Skeletal muscle tissue (tissue), 4 donors: ENCODE results near the gene C1QTNF9B. TPM values are rescaled to one million over a fixed set of nuclear protein-coding genes. Genes with fewer than 3 reads are reported as not detected.

Source experiments
- H3K27ac ChIP-seq: one replicate; pipeline ENCODE4 v1.7.0; 2013; ENCODE audit warnings: mild to moderate bottlenecking, low read depth, low read length, inconsistent platforms
- H3K27me3 ChIP-seq, 3 donors: one replicate each; pipeline ENCODE4 v1.7.0; 2013; ENCODE audit warnings: low read length in 3 of 3; ENCODE audit not compliant: control insufficient read depth in 3 of 3, insufficient read depth in 3 of 3
- H3K36me3 ChIP-seq, 3 donors: one replicate each; pipeline ENCODE4 v1.7.0; 2013; ENCODE audit warnings: low read length in 3 of 3; ENCODE audit not compliant: control insufficient read depth in 3 of 3, insufficient read depth in 3 of 3
- H3K4me1 ChIP-seq, 3 donors: one replicate each; pipeline ENCODE4 v1.7.0; 2013; ENCODE audit warnings: low read length in 3 of 3, mild to moderate bottlenecking in 3 of 3; ENCODE audit not compliant: control insufficient read depth in 3 of 3, insufficient read depth in 3 of 3
- H3K4me3 ChIP-seq, 3 donors: one replicate each; pipeline ENCODE4 v1.7.0; 2013; ENCODE audit warnings: low read length in 3 of 3
- H3K9ac ChIP-seq, 3 donors: one replicate each; pipeline ENCODE4 v1.7.0; 2013; ENCODE audit warnings: low read length in 3 of 3, mild to moderate bottlenecking in 3 of 3, moderate library complexity in 2 of 3, low read depth in 1 of 3
- H3K9me3 ChIP-seq, 3 donors: one replicate each; pipeline ENCODE4 v1.7.0; 2013; ENCODE audit warnings: low read length in 3 of 3; ENCODE audit not compliant: control insufficient read depth in 3 of 3
- total RNA-seq: library from RNA; depleted of rRNA; stranded (reverse); fragments of >200 nt; gene quantifications from one replicate; pipeline ENCODE4 v1.2.3, GENCODE V29; 2014
- donor health status: Osteomylitis.

The C1QTNF9B gene
- total RNA-seq, 1 donor from 2014 or later: 1.0 TPM

DNA sequence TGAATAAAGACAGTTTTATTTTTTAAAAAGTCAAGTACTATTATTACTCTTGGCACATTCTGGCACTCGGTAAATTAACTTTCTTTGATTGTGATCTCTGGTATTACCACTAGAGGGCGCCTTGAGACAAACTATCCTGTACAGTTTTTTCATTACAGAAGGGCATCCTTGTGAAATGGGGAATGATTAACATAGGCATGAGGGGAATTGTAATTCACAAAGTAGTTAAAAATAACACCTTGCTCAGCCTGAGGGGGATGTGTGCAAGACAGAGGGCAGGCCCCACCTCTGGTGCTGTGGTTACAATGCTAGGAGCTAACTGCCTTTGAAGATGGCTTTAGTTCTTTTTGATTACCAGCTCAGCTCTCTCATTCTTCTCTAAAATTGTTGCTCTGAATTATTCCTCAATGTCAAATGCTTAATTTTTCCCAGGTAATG lies 24.2 kb upstream of the C1QTNF9B start:
- H3K27ac ChIP-seq: no peak overlapping the region
- no peaks in the 10 kb centered on the region for H3K27me3 ChIP-seq
- no peaks in the 10 kb centered on the region for H3K4me1 ChIP-seq
- no peak overlapping the region for H3K9ac ChIP-seq
- H3K9me3 ChIP-seq: no peaks in the 10 kb centered on the region
- H3K4me3 ChIP-seq: no peak overlapping the region
- no peaks in the 10 kb centered on the region for H3K36me3 ChIP-seq

DNA sequence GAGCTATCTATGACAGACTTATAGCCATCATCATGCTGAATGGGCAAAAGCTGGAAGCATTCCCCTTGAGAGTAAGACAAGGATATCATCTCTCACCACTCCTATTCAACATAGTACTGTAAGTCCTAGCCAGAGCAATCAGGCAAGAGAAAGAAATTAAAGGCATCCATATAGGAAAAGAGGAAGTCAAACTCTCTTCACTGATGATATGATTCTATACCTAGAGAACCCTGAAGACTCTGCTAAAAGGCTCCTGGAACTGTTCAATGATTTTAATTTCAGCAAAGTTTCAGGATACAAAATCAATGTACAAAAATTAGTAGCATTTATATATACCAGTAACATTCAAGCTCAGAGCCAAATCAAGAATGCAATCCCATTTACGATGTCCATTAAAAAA lies 21.7 kb upstream of the C1QTNF9B start:
- Histone ChIP-seq H3K4me3 (no peak overlapping the region), H3K36me3 (no peaks in the 10 kb centered on the region), H3K27me3 (peaks cover 0 to 2% (median 0%) of the 10 kb centered on the region in 3 donors), H3K9ac (no peak overlapping the region), H3K27ac (no peak overlapping the region), H3K4me1 (no peaks in the 10 kb centered on the region), H3K9me3 (no peaks in the 10 kb centered on the region)

DNA sequence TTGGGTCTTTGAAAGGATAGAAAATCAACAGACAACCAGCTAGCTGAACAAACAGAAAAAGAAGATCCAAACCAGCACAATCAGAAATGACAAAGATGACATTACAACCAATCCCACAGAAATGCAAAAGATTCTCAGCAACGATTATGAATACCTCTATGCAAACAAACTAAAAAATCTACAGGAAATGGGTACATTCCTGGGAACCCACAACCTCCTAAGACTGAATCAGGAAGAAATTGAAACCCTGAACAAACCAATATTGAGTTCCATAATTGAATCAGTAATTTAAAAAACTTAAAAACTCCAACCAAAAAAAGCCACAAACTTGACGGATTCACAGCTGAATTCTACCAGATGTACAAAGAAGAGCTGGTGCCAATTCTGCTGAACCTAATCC lies 20.9 kb upstream of the C1QTNF9B start:
- Histone ChIP-seq H3K4me1 (no peaks in the 10 kb centered on the region), H3K9me3 (no peaks in the 10 kb centered on the region), H3K27me3 (peaks cover 0 to 2% (median 0%) of the 10 kb centered on the region in 3 donors), H3K36me3 (no peaks in the 10 kb centered on the region), H3K27ac (no peak overlapping the region), H3K9ac (no peak overlapping the region), H3K4me3 (no peak overlapping the region)

DNA sequence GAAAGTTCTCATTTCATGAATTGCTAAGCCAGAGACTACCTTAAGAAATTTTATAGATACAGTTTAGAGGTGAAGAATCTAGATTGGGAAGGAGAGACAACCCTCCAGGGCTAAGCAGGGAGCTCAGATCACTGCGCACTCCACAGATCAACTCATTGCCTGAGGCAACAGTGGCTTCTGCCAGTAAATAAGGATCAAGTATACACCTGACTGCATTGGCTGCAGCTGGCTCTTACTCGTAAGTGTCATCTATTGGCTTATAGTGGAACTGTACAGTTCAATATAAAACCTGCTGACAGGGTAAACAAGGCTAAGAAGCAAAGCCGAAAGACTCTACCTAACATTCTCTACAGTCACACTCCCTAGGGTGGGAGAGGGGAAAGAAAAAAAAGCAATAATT lies 18.0 kb upstream of the C1QTNF9B start:
- Histone ChIP-seq H3K4me3 (no peak overlapping the region), H3K9ac (no peak overlapping the region), H3K27me3 (peaks cover 0 to 2% (median 0%) of the 10 kb centered on the region in 3 donors), H3K36me3 (no peaks in the 10 kb centered on the region), H3K4me1 (no peaks in the 10 kb centered on the region), H3K27ac (no peak overlapping the region), H3K9me3 (no peaks in the 10 kb centered on the region)

- H3K9me3 ChIP-seq: no peaks in the 10 kb centered on the region
- no peaks in the 10 kb centered on the region for H3K36me3 ChIP-seq
- H3K27me3 ChIP-seq: peaks cover 0 to 2% (median 0%) of the 10 kb centered on the region in 3 donors
- no peak overlapping the region for H3K4me3 ChIP-seq
- H3K9ac ChIP-seq: no peak overlapping the region
- H3K4me1 ChIP-seq: no peaks in the 10 kb centered on the region
- no peak overlapping the region for H3K27ac ChIP-seq
These were observed 15.2 kb upstream of the C1QTNF9B start for GRCh38 chr13:23912469-23912868.

GRCh38 chr13:23909606-23910005 lies 12.3 kb upstream of the C1QTNF9B start:
- H3K9me3 ChIP-seq: no peaks in the 10 kb centered on the region
- no peak overlapping the region for H3K4me3 ChIP-seq
- no peak overlapping the region for H3K27ac ChIP-seq
- H3K4me1 ChIP-seq: no peaks in the 10 kb centered on the region
- no peak overlapping the region for H3K9ac ChIP-seq
- peaks cover 0 to under 1% (median under 1%) of the 10 kb centered on the region in 3 donors for H3K27me3 ChIP-seq
- H3K36me3 ChIP-seq: no peaks in the 10 kb centered on the region

GRCh38 chr13:23905766-23906165 lies 8.5 kb upstream of the C1QTNF9B start:
- Histone ChIP-seq H3K9me3 (no peaks in the 10 kb centered on the region), H3K36me3 (no peaks in the 10 kb centered on the region), H3K9ac (no peak overlapping the region), H3K4me3 (no peak overlapping the region), H3K27ac (no peak overlapping the region), H3K4me1 (peaks cover 0 to 10% (median 5%) of the 10 kb centered on the region in 3 donors), H3K27me3 (peaks cover 20 to 26% (median 22%) of the 10 kb centered on the region in 3 donors)

- Histone ChIP-seq H3K9ac (no peak overlapping the region), H3K27ac (no peak overlapping the region), H3K4me3 (no peak overlapping the region), H3K27me3 (peaks cover 20 to 26% (median 22%) of the 10 kb centered on the region in 3 donors), H3K4me1 (peaks cover 0 to 13% (median 5%) of the 10 kb centered on the region in 3 donors), H3K9me3 (no peaks in the 10 kb centered on the region), H3K36me3 (no peaks in the 10 kb centered on the region)
These were observed 6.6 kb upstream of the C1QTNF9B start for GRCh38 chr13:23903906-23904280.

GRCh38 chr13:23902975-23903905 lies 5.9 kb upstream of the C1QTNF9B start:
- Histone ChIP-seq H3K9me3 (no peaks in the 10 kb centered on the region), H3K36me3 (no peaks in the 10 kb centered on the region), H3K4me3 (peak overlapping the region; percentile 24 to 43 (median 29)), H3K27me3 (peaks cover 20 to 26% (median 22%) of the 10 kb centered on the region in 3 donors), H3K4me1 (peaks cover 0 to 13% (median 5%) of the 10 kb centered on the region in 3 donors), H3K9ac (no peak overlapping the region), H3K27ac (no peak overlapping the region)

- Histone ChIP-seq H3K4me3 (no peak overlapping the region), H3K9ac (no peak overlapping the region), H3K4me1 (peaks cover 0 to 13% (median 5%) of the 10 kb centered on the region in 3 donors), H3K27ac (no peak overlapping the region), H3K9me3 (no peaks in the 10 kb centered on the region), H3K36me3 (no peaks in the 10 kb centered on the region), H3K27me3 (peaks cover 20 to 26% (median 22%) of the 10 kb centered on the region in 3 donors)
These were observed 4.1 kb upstream of the C1QTNF9B start for GRCh38 chr13:23901365-23901764.
